Upper lobe of right lung (tissue), 1 donor: ENCODE measurements around the gene TBC1D22B. TPM values are rescaled to one million over a fixed set of nuclear protein-coding genes. Genes with fewer than 3 reads are reported as not detected.
"Not testable (repeated sequence)": the region's sequence is repeated elsewhere in the genome, so short reads cannot be mapped to it uniquely, and the experiment has no call there.

Experiments
- ATAC-seq: fragments of 200-7000 bp; cut with Tn5 transposase; one replicate; pipeline ENCODE4 v1.9.1; 2020; ENCODE audit warnings: mild to moderate bottlenecking, moderate library complexity
- DNase-seq: peaks from one replicate; pipeline ENCODE4 v3.0.0-alpha.2; 2020
- H3K27ac ChIP-seq: fragments of 200-600 bp; one replicate; pipeline ENCODE4 v1.8.0; 2022
- H3K27me3 ChIP-seq: fragments of 200-600 bp; one replicate; pipeline ENCODE4 v1.8.0; 2022; ENCODE audit warnings: mild to moderate bottlenecking
- H3K36me3 ChIP-seq: fragments of 200-600 bp; one replicate; pipeline ENCODE4 v1.8.0; 2022
- H3K4me1 ChIP-seq: fragments of 200-600 bp; one replicate; pipeline ENCODE4 v1.8.0; 2022
- H3K4me3 ChIP-seq: fragments of 200-600 bp; one replicate; pipeline ENCODE4 v1.8.0; 2022; ENCODE audit warnings: mild to moderate bottlenecking
- H3K9me3 ChIP-seq: fragments of 200-600 bp; one replicate; pipeline ENCODE4 v1.8.0; 2022
- intact Hi-C: fragments of 100-400 bp; cut with DNase I; formaldehyde crosslinking; loops from one replicate; pipeline ENCODE4 v1.11.0; 2022
- total RNA-seq: library from RNA; stranded (reverse); fragmentation: NEBNext Ultra II Directional; extraction: Animal tissue kit (Norgen Biotek cat#: 25700); gene quantifications from one replicate; pipeline ENCODE4 v1.2.1, GENCODE V29; 2021
- TF ChIP-seq, protein P1 (sequence below): fragments of 200-600 bp; IDR thresholded peaks from one replicate; pipeline ENCODE4 v1.8.0; 2022; ENCODE audit warnings: antibody characterized with exemption
- donor health status: DM: no; HTN: yes; CAD: no; lungs with severe emphysema.

Gene TBC1D22B
- total RNA-seq, 1 donor from 2014 or later: 12.4 TPM

DNA sequence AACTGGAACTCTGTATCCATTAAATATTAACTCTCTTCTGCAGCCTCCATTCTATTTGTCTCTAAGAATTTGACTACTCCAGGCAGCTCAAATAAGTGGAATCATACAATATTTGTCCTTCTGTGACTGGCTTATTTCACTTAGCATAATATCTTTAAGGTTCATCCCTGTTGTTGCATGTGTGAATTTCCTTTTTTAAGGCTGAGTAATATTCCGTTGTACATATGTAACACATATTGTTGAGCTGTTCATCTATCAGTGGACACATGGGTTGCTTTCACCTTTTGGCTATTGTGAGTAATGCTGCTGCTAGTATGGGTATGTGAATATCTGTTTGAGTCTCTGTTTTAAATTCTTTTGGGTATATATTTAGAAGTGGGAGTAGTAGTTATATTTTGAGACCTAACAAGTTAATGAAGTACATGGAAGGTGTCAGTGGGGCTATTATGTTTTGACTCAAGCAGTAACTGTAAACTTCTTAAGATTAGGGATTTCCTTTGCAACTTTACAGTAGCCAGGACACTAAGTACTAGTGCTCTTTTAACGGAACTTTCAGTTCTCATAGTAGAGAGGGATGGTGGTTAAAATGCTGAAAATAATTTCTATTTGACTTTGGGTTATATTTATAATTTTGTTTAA, 30.1 kb downstream of the TBC1D22B start:
- Histone ChIP-seq H3K4me1 (no peaks in the 10 kb centered on the region), H3K9me3 (no peaks in the 10 kb centered on the region), H3K27me3 (no peaks in the 10 kb centered on the region), H3K27ac (no peak overlapping the region), H3K36me3 (peaks cover 80% of the 10 kb centered on the region), H3K4me3 (no peak overlapping the region)
- DNase-seq (no peak), ATAC-seq (no peak)
- intact Hi-C loops: no loop called here
- TF ChIP-seq, protein P1, sequence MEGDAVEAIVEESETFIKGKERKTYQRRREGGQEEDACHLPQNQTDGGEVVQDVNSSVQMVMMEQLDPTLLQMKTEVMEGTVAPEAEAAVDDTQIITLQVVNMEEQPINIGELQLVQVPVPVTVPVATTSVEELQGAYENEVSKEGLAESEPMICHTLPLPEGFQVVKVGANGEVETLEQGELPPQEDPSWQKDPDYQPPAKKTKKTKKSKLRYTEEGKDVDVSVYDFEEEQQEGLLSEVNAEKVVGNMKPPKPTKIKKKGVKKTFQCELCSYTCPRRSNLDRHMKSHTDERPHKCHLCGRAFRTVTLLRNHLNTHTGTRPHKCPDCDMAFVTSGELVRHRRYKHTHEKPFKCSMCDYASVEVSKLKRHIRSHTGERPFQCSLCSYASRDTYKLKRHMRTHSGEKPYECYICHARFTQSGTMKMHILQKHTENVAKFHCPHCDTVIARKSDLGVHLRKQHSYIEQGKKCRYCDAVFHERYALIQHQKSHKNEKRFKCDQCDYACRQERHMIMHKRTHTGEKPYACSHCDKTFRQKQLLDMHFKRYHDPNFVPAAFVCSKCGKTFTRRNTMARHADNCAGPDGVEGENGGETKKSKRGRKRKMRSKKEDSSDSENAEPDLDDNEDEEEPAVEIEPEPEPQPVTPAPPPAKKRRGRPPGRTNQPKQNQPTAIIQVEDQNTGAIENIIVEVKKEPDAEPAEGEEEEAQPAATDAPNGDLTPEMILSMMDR: no peak

DNA sequence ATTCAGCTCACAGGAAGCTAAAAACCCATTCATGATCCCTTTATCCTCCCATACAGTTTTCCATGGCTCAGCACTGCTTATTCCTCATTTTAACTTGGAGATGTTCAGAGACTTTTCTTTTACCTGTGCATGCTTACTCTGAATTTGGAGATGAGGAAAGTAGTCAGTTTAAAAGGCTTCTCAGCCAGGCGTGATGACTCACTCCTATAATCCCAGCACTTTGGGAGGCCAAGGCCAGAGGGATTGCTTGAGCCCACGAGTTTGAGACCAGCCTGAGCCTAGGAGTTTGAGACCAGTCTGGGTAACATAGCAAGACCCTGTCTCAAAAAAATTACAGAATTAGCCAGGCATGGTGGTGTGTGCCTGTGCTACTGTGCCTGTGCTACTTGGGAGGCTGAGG, 30.7 kb downstream of the TBC1D22B start:
- Histone ChIP-seq H3K36me3 (peaks cover 80% of the 10 kb centered on the region), H3K27me3 (no peaks in the 10 kb centered on the region), H3K4me3 (no peak overlapping the region), H3K9me3 (no peaks in the 10 kb centered on the region), H3K27ac (no peak overlapping the region), H3K4me1 (no peaks in the 10 kb centered on the region)
- ATAC-seq: no peak
- intact Hi-C loops: no loop called here
- TF ChIP-seq, protein P1: no peak
- no peak for DNase-seq

DNA sequence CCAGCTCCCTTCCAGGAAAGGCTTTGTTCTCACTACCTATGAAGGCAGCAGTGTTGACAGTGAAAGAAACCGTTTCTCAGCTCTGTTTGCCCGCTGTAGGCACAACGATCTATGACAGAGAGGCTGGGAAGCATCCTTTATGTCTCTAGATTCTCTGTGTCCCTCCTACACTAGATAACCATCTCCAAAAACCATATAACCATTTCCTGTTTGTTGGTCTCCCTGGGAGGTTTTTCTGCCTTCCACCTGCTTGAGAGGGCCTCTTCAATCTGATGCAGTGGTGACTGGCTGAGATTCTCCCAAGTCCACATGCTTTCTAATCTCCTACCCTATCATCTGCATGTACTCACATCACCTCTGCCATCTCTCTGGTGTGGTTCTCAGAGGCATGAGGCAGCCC, 32.4 kb downstream of the TBC1D22B start:
- Histone ChIP-seq H3K4me3 (no peak overlapping the region), H3K27ac (no peak overlapping the region), H3K27me3 (no peaks in the 10 kb centered on the region), H3K4me1 (no peaks in the 10 kb centered on the region), H3K36me3 (peaks cover 83% of the 10 kb centered on the region), H3K9me3 (no peaks in the 10 kb centered on the region)
- DNase-seq: no peak
- intact Hi-C loops: no loop called here
- ATAC-seq: no peak
- TF ChIP-seq, protein P1: no peak

DNA sequence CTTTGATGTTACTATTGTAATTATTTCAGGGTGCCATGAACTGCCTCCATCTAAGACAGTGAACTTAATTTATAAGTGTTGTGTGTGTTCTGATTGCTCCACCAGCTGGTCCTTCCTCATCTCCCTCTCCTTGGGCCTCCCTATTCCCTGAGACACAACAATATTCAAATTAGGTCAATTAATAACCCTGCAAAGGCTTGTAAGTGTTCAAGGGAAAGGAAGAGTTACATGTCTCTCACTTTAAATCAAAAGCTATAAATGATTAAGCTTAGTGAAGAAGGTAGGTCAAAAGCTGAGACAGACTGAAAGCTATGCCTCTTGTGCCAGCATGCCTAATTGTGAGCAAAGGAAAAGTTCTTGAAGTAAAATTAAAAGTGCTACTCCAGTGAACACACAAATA, 35.9 kb downstream of the TBC1D22B start:
- intact Hi-C loops: no loop called here
- no peak overlapping the region for H3K4me3 ChIP-seq
- H3K36me3 ChIP-seq: peaks cover 82% of the 10 kb centered on the region
- H3K4me1 ChIP-seq: no peaks in the 10 kb centered on the region
- TF ChIP-seq, protein P1: no peak
- DNase-seq: no peak
- no peak overlapping the region for H3K27ac ChIP-seq
- no peak for ATAC-seq
- H3K27me3 ChIP-seq: no peaks in the 10 kb centered on the region
- no peaks in the 10 kb centered on the region for H3K9me3 ChIP-seq

DNA sequence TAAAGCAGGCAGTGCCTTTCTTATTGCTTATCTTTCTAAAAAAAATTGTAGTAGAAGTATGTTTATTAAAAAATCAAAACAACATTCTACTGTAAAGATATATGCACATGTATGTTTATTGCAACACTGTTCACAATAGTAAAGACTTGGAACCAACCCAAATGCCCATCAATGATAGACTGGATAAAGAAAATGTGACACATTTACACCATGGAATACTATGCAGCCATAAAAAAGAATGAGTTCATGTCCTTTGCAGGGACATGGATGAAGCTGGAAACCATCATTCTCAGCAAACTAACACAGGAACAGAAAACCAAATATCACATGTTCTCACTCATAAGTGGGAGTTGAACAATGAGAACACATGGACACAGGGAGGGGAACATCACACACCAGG, 40.1 kb downstream of the TBC1D22B start:
- H3K27ac ChIP-seq, H3K4me3 ChIP-seq, H3K9me3 ChIP-seq, ATAC-seq, intact Hi-C loops, DNase-seq, H3K27me3 ChIP-seq, H3K4me1 ChIP-seq: not testable (repeated sequence)
- peaks cover 68% of the 10 kb centered on the region for H3K36me3 ChIP-seq

DNA sequence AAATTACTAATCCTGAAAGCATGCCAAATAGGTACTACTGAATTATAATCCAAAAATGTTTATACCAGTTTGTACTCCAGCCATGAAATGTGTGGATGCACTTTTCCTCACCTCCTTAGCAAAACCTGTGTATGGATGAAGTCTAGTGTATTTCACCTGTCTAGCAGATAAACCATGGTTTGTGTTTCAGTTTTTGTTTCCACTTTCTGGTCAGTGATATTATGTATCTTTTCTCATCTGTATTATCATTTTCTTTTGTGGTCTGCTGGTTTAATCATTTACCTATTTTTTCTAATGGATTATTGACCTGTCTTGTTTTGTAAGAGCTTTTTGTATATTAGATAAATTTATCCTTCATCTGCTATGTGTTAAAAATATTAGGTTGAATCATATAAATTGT, 41.4 kb downstream of the TBC1D22B start:
- TF ChIP-seq, protein P1: no peak

More for the DNA sequence above, 41.4 kb downstream of the TBC1D22B start:
- H3K27ac ChIP-seq: no peak overlapping the region
- no peaks in the 10 kb centered on the region for H3K27me3 ChIP-seq
- H3K9me3 ChIP-seq: no peaks in the 10 kb centered on the region
- ATAC-seq: no peak
- intact Hi-C loops: no loop called here
- peaks cover 68% of the 10 kb centered on the region for H3K36me3 ChIP-seq
- no peak overlapping the region for H3K4me3 ChIP-seq
- H3K4me1 ChIP-seq: no peaks in the 10 kb centered on the region
- no peak for DNase-seq
